ENCODE measurements around the gene TICRR.

TICRR gene

GRCh38 chr15:89645680-89646079 lies 70.4 kb downstream of the TICRR start:
- TF ChIP-seq CTCF (IDR thresholded peaks at IDR 0.05; ENCODE audit: borderline replicate concordance, control extremely low read depth, extremely low read depth, insufficient read depth, missing control alignments) = no peak
- no peak for DNase-seq (ENCODE audit: low spot score)
- in situ Hi-C loops (cut with MboI; ENCODE audit: low sequenced_read_pairs, unreplicated experiment) = no loop called here

- in situ Hi-C loops (cut with MboI; ENCODE audit: low sequenced_read_pairs, unreplicated experiment) = no loop called here
- no peak for DNase-seq (ENCODE audit: low spot score)
- TF ChIP-seq CTCF (IDR thresholded peaks at IDR 0.05; ENCODE audit: borderline replicate concordance, control extremely low read depth, extremely low read depth, insufficient read depth, missing control alignments) = no peak
Measured at GRCh38 chr15:89646416-89647141, 71.3 kb downstream of the TICRR start.

- TF ChIP-seq CTCF (IDR thresholded peaks at IDR 0.05; ENCODE audit: borderline replicate concordance, control extremely low read depth, extremely low read depth, insufficient read depth, missing control alignments) = peak; percentile 90
- DNase-seq (ENCODE audit: low spot score) = peak; percentile 91
- in situ Hi-C loops (cut with MboI; ENCODE audit: low sequenced_read_pairs, unreplicated experiment) = no loop called here
Measured at GRCh38 chr15:89647191-89647851, 72.1 kb downstream of the TICRR start.

- TF ChIP-seq CTCF (IDR thresholded peaks at IDR 0.05; ENCODE audit: borderline replicate concordance, control extremely low read depth, extremely low read depth, insufficient read depth, missing control alignments) = no peak
- in situ Hi-C loops (cut with MboI; ENCODE audit: low sequenced_read_pairs, unreplicated experiment) = no loop called here
- DNase-seq (ENCODE audit: low spot score) = no peak
Measured at GRCh38 chr15:89648106-89649012, 73.1 kb downstream of the TICRR start.

- DNase-seq (ENCODE audit: low spot score) = no peak
- TF ChIP-seq CTCF (IDR thresholded peaks at IDR 0.05; ENCODE audit: borderline replicate concordance, control extremely low read depth, extremely low read depth, insufficient read depth, missing control alignments) = no peak
- in situ Hi-C loops (cut with MboI; ENCODE audit: low sequenced_read_pairs, unreplicated experiment) = no loop called here
Measured at GRCh38 chr15:89649013-89649625, 73.8 kb downstream of the TICRR start.

GRCh38 chr15:89649716-89650115 lies 74.4 kb downstream of the TICRR start:
- TF ChIP-seq CTCF (IDR thresholded peaks at IDR 0.05; ENCODE audit: borderline replicate concordance, control extremely low read depth, extremely low read depth, insufficient read depth, missing control alignments) = no peak
- in situ Hi-C loops (cut with MboI; ENCODE audit: low sequenced_read_pairs, unreplicated experiment) = no loop called here
- no peak for DNase-seq (ENCODE audit: low spot score)

All from GM13976 (cell line).